T-helper 17 cell (primary cell): ENCODE measurements around the gene GIGYF2. TPM values are rescaled to one million over a fixed set of nuclear protein-coding genes. Genes with fewer than 3 reads are reported as not detected.
"Not testable (repeated sequence)": the region's sequence is repeated elsewhere in the genome, so short reads cannot be mapped to it uniquely, and the experiment has no call there.

Source experiments
- ATAC-seq: fragments of 150-1000 bp; cut with Tn5 transposase; 2 replicates; pipeline ENCODE4 v1.10.0; 2021; ENCODE audit warnings: mild to moderate bottlenecking, moderate library complexity
- DNase-seq, 3 donors: peaks; one replicate each; pipeline versions ENCODE4 v3.0.0 to v3.0.0-alpha.2; 2020 to 2021
- H3K9me3 ChIP-seq: one replicate; pipeline ENCODE4 v1.7.0; 2013; ENCODE audit warnings: low read length, mild to moderate bottlenecking; ENCODE audit not compliant: control insufficient read depth, poor library complexity, severe bottlenecking
- H3K27ac Mint-ChIP-seq: one replicate; pipeline ENCODE4 v1.8.0; 2022; ENCODE audit warnings: mild to moderate bottlenecking, moderate library complexity, mixed read lengths
- H3K27me3 Mint-ChIP-seq: one replicate; pipeline ENCODE4 v1.8.0; 2022; ENCODE audit warnings: mixed read lengths
- H3K36me3 Mint-ChIP-seq: one replicate; pipeline ENCODE4 v1.8.0; 2022; ENCODE audit warnings: low read depth, mixed read lengths
- H3K4me1 Mint-ChIP-seq: one replicate; pipeline ENCODE4 v1.8.0; 2022; ENCODE audit warnings: mild to moderate bottlenecking, mixed read lengths
- H3K4me3 Mint-ChIP-seq: one replicate; pipeline ENCODE4 v1.8.0; 2022; ENCODE audit warnings: mild to moderate bottlenecking, moderate library complexity, mixed read lengths
- total RNA-seq, 4 donors: library from RNA in 2 of 4; stranded (reverse) in 2 of 4; gene quantifications; one replicate each; pipeline ENCODE4 v1.2.3 and lab custom pipeline; 2022 to 2026

GIGYF2 gene
- total RNA-seq, 2 donors from 2014 or later, result 55.9 to 62.9 TPM

DNA sequence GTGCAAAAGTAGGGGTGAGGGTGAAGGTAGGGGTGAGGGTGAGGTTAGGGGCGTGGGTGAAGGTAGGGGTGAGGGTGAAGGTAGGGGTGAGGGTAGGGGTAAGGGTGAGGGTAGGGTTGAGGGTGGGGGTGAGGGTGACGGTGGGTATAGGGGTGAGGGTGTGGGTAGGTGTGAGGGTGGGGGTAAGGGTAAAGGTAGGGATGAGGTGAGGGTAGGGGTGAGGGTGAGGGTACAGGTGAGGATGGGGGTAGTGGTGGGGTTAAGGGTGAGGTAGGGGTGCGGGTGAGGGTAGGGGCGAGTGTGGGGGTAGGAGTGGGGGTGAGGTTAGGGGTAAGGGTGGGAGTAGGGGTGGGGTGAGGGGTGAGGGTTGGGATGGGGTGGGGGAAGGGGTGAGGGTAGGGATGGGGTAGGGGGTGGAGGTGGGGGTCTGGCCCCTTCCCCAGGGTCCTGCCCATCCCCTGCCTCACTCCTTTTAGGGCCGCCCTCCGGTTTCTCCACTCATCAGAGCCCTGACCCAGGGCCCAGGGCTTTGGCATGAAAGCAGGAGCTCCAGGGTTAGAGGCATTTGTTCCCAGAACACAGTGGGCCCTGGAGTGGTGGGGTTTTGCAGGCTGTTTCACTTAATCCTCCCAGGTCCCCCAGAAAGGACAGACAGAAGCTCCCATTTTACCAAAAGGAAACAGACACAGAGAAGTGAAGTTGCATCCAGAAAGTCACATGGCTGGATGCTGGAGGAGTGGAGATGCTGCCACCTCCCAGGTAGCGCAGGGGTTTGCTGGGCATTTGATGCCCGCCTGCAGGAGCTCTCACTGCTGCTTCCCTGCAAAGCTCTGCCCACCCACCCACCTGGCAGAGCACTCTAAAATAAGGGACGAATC is 199.8 kb downstream of the GIGYF2 start:
- DNase-seq (no peak), ATAC-seq (no peak)
- no peaks in the 10 kb centered on the region for H3K9me3 ChIP-seq
- peaks cover 13% of the 10 kb centered on the region for H3K27me3 Mint-ChIP-seq
- no peak overlapping the region for H3K4me3 Mint-ChIP-seq
- H3K27ac Mint-ChIP-seq, result no peak overlapping the region
- no peaks in the 10 kb centered on the region for H3K4me1 Mint-ChIP-seq
- H3K36me3 Mint-ChIP-seq, result no peaks in the 10 kb centered on the region

DNA sequence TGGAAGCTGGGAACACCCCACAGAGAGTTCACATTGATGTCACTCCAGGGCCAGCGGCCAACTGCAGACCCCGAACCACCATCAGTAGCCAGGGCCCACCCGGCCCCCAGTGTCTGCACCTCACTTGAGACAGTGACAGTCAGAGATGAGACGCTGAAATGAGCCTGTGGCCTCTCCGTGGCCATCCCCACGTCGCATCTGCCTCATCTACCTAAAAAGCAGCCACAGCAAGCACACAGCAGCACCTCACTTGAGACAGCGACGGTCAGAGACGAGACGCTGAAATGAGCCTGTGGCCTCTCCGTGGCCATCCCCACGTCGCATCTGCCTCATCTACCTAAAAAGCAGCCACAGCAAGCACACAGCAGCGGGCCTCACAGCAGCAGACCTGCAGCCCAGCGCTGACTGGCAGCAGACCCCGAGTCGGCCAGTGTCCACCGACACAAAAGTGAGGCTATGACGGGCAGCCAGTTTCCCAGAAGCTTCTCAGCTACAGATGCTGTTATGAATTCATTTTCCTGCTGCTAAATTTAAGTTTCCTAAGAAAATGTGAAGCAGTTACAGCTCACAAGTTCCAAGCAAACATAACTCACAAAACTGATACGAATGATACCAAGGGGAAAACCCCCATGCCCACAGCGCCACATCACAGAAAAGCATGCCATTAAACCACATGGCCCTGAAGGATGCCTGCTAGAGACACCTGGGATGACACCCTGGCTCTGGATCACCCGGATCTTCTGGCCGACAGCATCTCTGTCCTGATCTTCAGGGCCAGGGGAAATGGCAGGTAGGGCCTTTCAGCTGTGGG is 200.7 kb downstream of the GIGYF2 start:
- H3K27ac Mint-ChIP-seq, result no peak overlapping the region
- no peaks in the 10 kb centered on the region for H3K36me3 Mint-ChIP-seq
- no peak overlapping the region for H3K4me3 Mint-ChIP-seq
- H3K27me3 Mint-ChIP-seq, result peaks cover 5% of the 10 kb centered on the region
- H3K9me3 ChIP-seq, result no peaks in the 10 kb centered on the region
- DNase-seq (no peak), ATAC-seq (no peak)
- no peaks in the 10 kb centered on the region for H3K4me1 Mint-ChIP-seq

DNA sequence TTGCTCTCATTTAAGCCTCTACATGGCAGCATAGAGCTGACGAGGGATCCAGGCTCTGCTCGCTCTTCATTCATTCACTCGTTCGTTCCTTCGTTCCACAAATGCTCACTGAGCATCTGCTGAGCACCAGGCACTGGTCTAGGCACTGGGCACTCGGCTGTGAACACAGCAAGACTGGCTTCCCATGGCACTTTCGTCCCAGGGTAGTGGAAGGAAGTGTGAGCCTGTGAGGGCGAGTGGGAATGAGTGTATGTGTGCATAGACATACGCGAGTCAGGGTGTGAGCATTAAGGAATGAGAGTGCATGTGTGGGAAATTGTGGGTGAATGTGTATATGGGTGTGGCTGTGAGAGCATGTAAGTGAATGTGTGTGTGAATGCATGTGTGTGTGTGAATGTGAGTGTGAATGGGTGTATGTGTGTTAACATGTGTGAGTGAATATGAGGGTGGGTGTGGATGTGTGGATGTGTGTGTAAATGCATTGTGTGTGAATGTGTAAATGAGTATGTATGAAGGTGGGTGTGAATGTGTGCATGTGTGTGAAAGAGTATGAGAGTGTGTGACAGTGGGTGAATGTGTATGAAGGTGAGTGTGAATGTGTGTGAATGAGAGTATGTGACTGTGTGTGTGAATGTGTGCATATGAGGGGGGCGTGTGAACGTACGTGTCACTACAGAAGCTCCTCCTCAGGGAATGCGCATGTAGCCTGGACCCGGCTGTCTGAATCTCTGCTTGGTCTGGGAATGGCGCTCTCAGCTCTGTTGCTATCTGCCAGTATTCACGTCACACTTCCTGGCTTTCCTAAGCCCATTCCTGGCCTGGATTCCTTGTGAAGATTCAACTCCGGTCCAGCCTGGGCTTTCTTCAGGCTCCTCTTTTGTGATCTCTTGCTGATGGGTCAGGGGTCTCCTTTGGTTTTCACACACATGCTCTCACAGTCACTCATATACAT is 201.7 kb downstream of the GIGYF2 start:
- H3K9me3 ChIP-seq, result no peaks in the 10 kb centered on the region
- Mint-ChIP-seq H3K36me3 (no peaks in the 10 kb centered on the region), H3K27ac (no peak overlapping the region), H3K4me3 (no peak overlapping the region), H3K4me1 (no peaks in the 10 kb centered on the region), H3K27me3 (no peaks in the 10 kb centered on the region)
- ATAC-seq, result no peak
- no peak for DNase-seq

DNA sequence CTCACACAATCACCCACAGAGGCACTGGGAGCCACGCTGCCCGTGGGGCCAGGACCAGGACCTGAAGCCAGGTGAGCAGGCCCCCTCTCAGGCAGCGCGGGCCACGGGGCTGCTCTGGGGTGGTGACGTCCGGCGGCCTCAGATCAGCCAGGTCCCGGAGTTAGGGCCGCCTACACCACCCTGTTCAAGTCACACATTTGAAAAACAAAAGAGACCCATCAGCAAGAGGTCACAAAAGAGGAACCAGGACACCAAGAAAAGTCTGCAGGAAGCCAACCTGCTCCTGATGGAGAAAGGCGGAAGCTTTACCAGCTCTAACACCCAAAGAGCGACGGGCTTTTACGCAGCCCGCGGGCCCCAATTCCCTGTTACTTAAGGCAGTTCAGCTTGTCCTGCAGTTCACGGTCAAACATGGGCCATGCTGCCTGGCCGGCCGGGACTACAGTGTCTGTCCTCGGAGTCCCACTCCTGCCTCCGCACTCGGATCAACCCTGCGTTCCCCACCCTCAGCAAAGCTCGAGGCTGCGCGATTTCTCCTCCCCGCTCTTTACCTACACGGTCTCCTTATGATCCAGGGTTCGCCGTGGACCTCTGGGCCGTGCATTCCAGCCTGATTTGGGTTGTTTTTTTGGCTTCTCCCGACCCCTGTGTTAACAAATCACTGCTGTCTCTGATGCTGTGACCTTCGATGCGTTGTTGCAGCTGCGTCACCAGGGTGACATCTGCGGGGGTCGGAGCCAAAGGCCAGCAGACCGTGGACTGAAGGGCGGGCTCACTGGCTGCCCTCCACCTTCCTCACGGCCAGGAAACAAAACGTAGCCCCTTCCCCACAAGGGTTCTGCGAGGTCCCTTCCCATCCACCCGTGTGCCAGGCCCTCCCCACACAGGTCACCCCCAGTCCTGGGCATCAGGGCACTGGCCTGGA is 203.9 kb downstream of the GIGYF2 start:
- no peak for DNase-seq
- H3K4me3 Mint-ChIP-seq, result no peak overlapping the region

DNA sequence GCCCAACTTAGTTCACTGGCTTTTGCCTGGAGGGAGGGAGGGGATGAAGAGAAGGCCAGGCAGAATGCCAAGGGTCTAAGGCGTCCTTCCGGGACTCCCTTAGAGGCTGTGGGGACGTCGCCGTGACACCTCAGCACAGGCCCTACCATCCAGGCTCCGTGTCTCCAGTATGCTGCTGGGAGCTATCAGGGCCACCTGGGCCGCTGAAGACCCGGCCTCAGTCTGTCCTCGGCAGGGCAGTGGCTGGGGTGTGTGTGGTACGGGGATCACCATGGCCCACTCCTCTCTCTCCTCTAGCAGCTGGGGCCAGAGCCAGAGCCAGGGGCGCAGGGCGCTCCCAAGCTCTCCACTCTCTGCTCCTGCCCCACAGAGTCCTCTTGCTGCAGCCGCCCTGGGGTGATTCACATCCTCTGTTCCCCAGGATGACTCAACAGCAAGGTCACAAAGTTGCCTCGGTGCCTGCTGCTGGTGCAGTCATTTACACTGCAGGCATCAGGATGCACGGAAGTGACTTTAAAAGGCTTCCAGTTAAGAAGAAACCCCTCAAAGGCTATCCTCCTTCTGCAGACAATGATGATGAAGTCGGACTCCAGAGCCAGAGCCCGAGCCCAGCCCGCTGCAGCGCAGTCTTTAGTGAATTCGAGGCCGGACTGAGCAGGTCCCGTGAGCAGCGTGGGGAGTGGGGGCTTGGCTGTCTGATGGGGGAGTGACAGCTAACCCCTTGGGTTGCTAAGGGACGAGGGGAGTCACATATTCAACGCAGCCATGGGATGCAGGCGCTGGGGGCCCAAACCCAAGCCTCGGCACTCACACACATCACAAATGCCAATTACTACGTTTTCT is 204.8 kb downstream of the GIGYF2 start:
- no peak overlapping the region for H3K27ac Mint-ChIP-seq
- H3K27me3 Mint-ChIP-seq, result no peaks in the 10 kb centered on the region
- H3K4me1 Mint-ChIP-seq, result no peaks in the 10 kb centered on the region
- no peak for ATAC-seq
- DNase-seq, result no peak
- H3K9me3 ChIP-seq, result no peaks in the 10 kb centered on the region
- H3K4me3 Mint-ChIP-seq, result no peak overlapping the region
- no peaks in the 10 kb centered on the region for H3K36me3 Mint-ChIP-seq

More for the DNA sequence above, 203.9 kb downstream of the GIGYF2 start:
- no peak for ATAC-seq
- Mint-ChIP-seq H3K27ac (no peak overlapping the region), H3K27me3 (no peaks in the 10 kb centered on the region), H3K4me1 (no peaks in the 10 kb centered on the region), H3K36me3 (no peaks in the 10 kb centered on the region)
- H3K9me3 ChIP-seq, result no peaks in the 10 kb centered on the region

DNA sequence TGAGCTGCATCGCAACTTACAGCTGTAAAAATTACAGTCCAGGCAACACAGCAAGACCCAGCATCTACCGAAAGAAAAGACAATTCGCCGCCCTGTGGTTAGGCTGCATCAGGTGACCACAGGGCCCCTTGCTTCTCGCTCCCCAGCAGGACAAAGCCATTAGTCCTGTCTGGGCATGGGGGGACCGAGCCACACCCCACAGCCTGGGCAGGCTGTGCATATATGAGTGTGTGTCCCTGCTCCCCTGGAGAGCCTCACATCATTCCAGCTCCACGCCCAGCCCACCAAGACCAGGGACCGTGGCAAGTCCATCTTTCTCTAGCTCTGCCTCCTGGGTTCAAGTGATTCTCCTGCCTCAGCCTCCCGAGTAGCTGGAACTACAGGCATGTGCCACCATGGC is 206.9 kb downstream of the GIGYF2 start:
- Mint-ChIP-seq H3K27me3 (peaks cover 4% of the 10 kb centered on the region), H3K4me3 (no peak overlapping the region), H3K36me3 (no peaks in the 10 kb centered on the region), H3K27ac (no peak overlapping the region), H3K4me1 (no peaks in the 10 kb centered on the region)
- no peaks in the 10 kb centered on the region for H3K9me3 ChIP-seq
- DNase-seq, result no peak
- no peak for ATAC-seq

DNA sequence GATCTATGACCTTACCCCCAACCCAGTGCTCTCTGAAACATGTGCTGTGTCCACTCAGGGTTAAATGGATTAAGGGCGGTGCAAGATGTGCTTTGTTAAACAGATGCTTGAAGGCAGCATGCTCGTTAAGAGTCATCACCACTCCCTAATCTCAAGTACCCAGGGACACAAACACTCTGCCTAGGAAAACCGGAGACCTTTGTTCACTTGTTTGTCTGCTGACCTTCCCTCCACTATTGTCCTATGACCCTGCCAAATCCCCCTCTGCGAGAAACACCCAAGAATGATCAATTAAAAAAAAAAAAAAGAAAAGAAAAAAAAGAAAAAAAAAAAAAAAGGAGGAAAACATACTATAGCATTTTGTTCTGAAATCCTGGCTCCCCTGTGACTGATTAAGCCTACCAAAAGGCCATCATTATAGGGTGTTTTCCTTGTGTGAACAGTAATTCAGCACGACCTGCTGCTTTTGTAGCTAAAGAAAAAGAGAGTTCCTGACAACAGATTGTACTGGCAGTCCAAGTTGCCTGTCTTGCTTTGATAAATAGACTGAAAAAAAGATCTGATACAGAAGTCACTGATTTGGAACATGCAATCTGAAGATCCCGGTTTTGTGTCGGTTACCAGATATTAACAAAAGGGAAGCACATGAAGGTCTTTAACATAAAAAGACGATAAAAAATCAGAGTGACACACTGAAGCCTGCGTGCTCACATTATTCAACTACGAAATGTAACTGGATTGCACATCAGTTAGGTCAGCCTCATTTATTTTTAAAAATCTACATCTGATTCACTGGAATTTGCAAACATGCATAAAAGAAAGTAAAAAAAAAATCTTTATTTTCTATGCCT is 210.0 kb downstream of the GIGYF2 start:
- H3K36me3 Mint-ChIP-seq, H3K4me1 Mint-ChIP-seq, ATAC-seq, DNase-seq, H3K27ac Mint-ChIP-seq, H3K9me3 ChIP-seq, H3K4me3 Mint-ChIP-seq: not testable (repeated sequence)
- peaks cover 18% of the 10 kb centered on the region for H3K27me3 Mint-ChIP-seq

DNA sequence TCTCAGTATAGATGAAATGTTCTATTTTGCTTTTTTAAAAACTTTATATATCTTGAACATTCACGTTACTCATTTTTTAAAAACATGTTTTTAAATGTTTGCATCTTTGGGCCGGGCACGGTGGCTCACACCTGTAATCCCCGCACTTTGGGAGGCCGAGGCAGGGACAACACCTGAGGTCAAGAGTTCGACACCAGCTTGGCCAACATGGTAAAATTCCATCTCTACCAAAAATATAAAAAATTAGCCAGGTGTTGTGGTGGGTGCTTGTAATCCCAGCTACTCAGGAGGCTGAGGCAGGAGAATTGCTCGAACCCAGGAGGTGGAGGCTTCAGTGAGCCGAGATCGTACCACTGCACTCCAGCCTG is 210.6 kb downstream of the GIGYF2 start:
- not testable (repeated sequence) for H3K9me3 ChIP-seq, H3K27ac Mint-ChIP-seq, H3K4me1 Mint-ChIP-seq, DNase-seq, H3K36me3 Mint-ChIP-seq, ATAC-seq, H3K4me3 Mint-ChIP-seq
- peaks cover 18% of the 10 kb centered on the region for H3K27me3 Mint-ChIP-seq

DNA sequence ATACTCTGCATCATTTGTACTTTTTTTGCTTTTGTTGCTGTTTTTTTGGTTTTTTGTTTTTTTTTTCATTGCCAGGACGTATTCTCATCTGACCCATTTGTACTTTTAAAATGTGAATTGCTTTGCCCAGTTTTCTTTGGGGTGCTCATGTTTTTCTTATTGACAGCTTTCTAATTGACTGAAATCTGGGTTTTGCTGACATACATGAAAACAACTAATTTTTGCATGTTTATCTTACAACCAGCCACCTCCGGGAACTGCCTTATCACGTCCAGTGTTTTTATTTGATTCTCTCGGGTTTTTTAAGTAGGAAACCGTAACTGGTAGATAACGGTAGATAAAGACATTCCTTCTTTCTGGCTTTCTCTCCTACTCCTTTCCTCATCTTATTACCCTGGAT is 211.6 kb downstream of the GIGYF2 start:
- Mint-ChIP-seq H3K4me1 (no peaks in the 10 kb centered on the region), H3K36me3 (no peaks in the 10 kb centered on the region), H3K27ac (no peak overlapping the region), H3K27me3 (peaks cover 18% of the 10 kb centered on the region), H3K4me3 (no peak overlapping the region)
- DNase-seq (no peak), ATAC-seq (no peak)
- H3K9me3 ChIP-seq, result no peaks in the 10 kb centered on the region
